NCI-H510A (cell line): ENCODE measurements around the gene MICAL1.

Source experiments
- DNase-seq: peaks from one replicate; lab custom pipeline; 2025; lab: John Stamatoyannopoulos, UW

MICAL1 gene

GRCh38 chr6:109436041-109436440 lies 19.5 kb downstream of the MICAL1 start:
- no peak for DNase-seq

DNA sequence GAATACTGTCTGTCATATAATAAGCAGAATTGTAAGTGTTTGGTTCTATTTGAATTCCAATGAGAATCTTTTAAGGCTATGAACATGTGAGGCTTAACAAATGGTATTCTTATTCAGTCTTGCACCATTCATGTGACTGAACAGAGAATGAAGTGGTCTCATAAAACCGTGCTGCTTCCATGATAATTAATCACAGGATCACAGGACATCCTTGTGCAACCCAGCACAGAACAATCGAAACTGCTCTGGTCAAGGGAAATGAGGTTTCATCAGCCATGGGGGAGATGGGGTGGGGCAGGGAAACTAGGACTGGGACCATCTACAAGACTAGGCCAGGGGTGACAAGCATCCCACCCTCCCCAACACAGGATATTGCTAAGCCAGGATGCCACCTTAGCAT lies 21.1 kb downstream of the MICAL1 start:
- DNase-seq = no peak

GRCh38 chr6:109429496-109429895 lies 26.1 kb downstream of the MICAL1 start:
- no peak for DNase-seq

DNA sequence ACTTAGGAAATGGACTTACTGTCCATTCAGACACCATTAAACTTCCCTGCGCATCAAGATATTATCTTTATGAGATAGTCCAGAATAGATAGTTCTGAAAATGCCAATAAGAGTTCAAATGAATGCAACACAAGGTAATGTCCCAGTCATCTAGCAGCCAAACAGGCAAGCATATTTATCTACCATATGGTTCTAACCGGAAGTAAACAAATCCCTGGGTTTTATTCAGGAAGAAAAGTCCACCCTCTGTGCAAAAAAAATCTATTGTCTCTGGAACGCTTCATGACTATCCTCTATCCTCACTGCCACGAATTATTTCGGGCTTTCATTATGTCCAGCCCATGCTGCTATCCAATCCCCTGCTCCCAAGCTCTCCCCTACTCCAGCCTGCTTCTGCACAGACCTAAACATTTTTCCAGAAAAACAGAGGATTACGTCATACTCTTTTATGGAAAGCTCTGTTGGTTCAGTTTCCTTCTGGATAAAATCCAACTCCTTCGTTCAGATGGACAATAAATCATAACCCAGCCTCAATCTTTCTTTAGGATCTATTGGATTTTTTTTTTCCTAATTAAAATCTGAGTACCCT lies 26.6 kb downstream of the MICAL1 start:
- no peak for DNase-seq

GRCh38 chr6:109424946-109425345 lies 30.6 kb downstream of the MICAL1 start:
- no peak for DNase-seq

GRCh38 chr6:109421184-109421583 lies 34.4 kb downstream of the MICAL1 start:
- no peak for DNase-seq

GRCh38 chr6:109420751-109421150 lies 34.8 kb downstream of the MICAL1 start:
- no peak for DNase-seq

DNA sequence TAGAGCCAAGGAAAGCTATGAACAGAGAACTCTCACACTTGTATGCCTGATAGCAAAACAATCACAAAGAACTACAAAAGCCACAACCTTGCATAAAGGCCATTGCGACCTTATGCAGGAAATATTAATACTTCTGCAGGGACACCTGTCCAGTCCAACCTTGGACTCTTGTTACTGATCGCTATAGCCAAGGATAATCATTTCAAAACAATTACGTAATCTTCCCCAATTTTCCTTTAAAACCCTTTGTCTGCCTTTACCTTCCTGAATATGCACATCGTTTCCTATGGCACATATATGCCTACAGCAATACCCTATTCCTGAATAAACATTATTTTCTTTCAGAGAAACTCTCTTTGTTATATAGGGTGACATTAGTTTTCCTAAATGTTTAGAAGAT lies 37.9 kb downstream of the MICAL1 start:
- no peak for DNase-seq

- DNase-seq = no peak
Measured at GRCh38 chr6:109411034-109411433, 44.5 kb downstream of the MICAL1 start.

DNA sequence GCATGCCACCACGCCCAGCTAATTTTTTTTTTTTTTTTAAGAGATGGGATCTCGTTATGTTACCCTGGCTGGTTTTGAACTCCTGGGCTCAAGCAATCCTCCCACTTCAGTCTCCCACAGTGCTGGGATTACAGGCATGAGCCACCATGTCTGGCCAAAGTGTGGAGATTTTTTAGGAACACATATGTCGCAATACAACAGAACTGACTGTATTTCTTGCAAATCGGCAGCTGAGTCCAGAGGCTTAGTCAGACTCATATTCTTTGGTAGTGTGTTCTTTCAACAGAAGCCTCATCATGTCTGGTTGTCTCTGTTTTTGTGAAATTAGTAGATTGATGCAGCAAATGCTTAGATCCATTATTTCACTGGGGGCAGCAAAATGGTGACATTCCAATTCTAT lies 49.4 kb downstream of the MICAL1 start:
- no peak for DNase-seq

DNA sequence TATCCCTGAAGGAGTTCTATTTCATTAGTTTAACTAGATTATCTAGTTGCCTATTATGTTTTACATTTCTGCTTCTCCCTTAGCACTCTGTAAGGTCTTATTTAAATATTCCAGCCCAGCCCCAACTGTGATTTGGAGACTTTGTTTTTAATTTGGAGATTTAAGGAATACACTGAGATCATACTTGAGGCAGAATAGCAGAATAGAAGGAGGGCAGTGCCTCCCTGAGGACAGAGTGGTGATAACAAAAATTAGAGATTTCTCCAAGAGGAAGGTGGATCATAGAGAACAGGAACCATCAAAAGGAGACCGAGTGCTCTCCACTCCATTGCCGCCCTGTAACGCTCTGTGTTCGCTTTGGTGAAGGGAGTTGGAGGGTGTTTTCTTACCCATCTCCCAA lies 58.6 kb downstream of the MICAL1 start:
- no peak for DNase-seq

- DNase-seq = no peak
Measured at GRCh38 chr6:109396046-109396718, 59.4 kb downstream of the MICAL1 start.
